ENCODE measurements around the gene LMOD3. TPM values are rescaled to one million over a fixed set of nuclear protein-coding genes. Genes with fewer than 3 reads are reported as not detected.

LMOD3 gene
- total RNA-seq, 1 donor: not detected

DNA sequence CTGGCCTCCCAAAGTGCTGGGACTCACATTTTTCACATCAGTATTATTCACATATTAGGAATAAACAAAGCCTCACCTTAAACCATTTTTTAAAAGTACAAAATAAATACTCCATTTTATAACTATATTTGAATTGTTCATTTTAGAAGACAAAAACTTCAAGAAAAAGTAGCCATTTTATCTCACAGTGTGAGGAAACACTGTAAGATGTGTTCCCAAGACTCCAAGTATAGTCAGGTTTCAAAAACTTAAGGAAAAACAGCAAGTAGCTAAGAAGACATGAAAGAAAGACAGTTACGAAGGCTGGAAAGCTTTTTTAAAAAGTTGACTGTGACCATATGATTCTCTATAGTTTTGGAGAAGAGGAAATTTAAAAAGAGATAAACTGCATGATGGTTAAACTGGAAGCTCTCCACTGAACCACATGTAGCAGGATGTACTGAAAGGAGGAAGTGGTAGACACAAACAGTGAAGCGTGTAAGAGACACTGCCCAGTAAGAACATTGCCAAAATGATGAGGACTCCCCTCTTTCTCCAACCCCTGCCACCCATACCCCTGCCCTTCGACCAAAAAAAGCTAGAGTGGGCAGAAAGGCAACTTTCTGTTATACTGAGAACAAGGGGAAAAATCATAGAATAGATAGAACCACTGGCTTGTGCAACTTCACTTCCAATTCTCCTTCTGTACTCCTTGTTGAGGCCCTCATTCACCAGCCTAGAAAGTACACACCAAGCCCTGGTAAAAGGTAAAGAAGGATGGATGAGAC lies 64.0 kb downstream of the LMOD3 start:
- TF ChIP-seq, protein P1, sequence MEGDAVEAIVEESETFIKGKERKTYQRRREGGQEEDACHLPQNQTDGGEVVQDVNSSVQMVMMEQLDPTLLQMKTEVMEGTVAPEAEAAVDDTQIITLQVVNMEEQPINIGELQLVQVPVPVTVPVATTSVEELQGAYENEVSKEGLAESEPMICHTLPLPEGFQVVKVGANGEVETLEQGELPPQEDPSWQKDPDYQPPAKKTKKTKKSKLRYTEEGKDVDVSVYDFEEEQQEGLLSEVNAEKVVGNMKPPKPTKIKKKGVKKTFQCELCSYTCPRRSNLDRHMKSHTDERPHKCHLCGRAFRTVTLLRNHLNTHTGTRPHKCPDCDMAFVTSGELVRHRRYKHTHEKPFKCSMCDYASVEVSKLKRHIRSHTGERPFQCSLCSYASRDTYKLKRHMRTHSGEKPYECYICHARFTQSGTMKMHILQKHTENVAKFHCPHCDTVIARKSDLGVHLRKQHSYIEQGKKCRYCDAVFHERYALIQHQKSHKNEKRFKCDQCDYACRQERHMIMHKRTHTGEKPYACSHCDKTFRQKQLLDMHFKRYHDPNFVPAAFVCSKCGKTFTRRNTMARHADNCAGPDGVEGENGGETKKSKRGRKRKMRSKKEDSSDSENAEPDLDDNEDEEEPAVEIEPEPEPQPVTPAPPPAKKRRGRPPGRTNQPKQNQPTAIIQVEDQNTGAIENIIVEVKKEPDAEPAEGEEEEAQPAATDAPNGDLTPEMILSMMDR (IDR thresholded peaks at IDR 0.05; ENCODE audit: insufficient read depth, low read depth, low read length): no peak
- DNase-seq (ENCODE audit: low read depth): no peak

More for the DNA sequence above, 64.0 kb downstream of the LMOD3 start:
- H3K4me3 ChIP-seq (ENCODE audit: low read depth, low read length): no peak overlapping the region

Other genes with a start within 250 kb of the LMOD3 start
- not detected in 2 replicates for gene TAFA4, start 190.0 kb downstream of the LMOD3 start, total RNA-seq
- gene EOGT, start 108.9 kb downstream of the LMOD3 start, total RNA-seq: 64.1 and 68.2 TPM in 2 replicates
- 45.1 and 49.2 TPM in 2 replicates for gene TMF1, start 70.3 kb downstream of the LMOD3 start, total RNA-seq
- gene UBA3, start 42.2 kb downstream of the LMOD3 start, total RNA-seq: 82.1 and 92.0 TPM in 2 replicates
- gene ARL6IP5, start 37.7 kb downstream of the LMOD3 start, total RNA-seq: 53.1 and 89.4 TPM in 2 replicates

Measured in fibroblast of villous mesenchyme (primary cell).